Gastroesophageal sphincter (tissue), 3 donors: Measurements from ENCODE around the gene SECISBP2L.

Experiments used
- CTCF ChIP-seq, 4 experiments: fragments of 200-600 bp in 2 of 4; fragments of 450-650 bp in 2 of 4; sonication (generic) in 1 of 4; IDR thresholded peaks; one replicate each; pipeline ENCODE4 v1.5.1; 2017 to 2019; ENCODE audit warnings: antibody characterized with exemption in 4 of 4, mild to moderate bottlenecking in 2 of 4, moderate library complexity in 2 of 4
- EP300 ChIP-seq: sonication (generic); formaldehyde crosslinking; IDR thresholded peaks from one replicate; pipeline ENCODE4 v1.6.1; 2017; ENCODE audit warnings: antibody characterized with exemption, mild to moderate bottlenecking
- POLR2A ChIP-seq, 2 donors: fragments of 450-650 bp; IDR thresholded peaks; one replicate each; pipeline ENCODE4 v1.6.1; 2017; ENCODE audit warnings: antibody characterized with exemption in 2 of 2, mild to moderate bottlenecking in 2 of 2, moderate library complexity in 1 of 2
- POLR2AphosphoS5 ChIP-seq: sonication (generic); formaldehyde crosslinking; IDR thresholded peaks from one replicate; pipeline ENCODE4 v1.6.1; 2017; ENCODE audit warnings: antibody characterized with exemption

DNA sequence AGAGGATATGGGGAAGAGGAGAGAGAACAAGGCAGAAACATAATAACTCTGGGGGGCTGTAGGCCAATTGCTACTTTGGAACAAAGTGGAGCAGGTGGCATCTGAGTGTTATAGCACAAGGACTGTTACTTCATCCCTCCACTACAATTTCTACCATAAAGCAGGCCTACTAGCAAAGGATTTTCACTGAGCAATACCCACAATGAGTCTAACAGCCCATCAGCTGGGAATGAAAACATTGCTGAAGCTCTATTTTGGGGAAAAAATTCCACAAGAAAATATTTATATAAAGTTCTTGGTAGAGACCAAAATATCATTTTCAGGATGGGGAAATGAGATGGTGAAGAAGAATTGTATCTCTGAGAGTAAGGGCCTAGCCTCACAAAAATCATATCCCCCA lies 78.9 kb downstream of the SECISBP2L start:
- TF ChIP-seq CTCF (IDR thresholded peaks at IDR 0.05) (no peak), POLR2AphosphoS5 (no peak), POLR2A (IDR thresholded peaks at IDR 0.05) (no peak), EP300 (no peak)
